ENCODE data around the gene MACF1.
"Not testable (repeated sequence)": the region's sequence is repeated elsewhere in the genome, so short reads cannot be mapped to it uniquely, and the experiment has no call there.

MACF1 gene, protein sequence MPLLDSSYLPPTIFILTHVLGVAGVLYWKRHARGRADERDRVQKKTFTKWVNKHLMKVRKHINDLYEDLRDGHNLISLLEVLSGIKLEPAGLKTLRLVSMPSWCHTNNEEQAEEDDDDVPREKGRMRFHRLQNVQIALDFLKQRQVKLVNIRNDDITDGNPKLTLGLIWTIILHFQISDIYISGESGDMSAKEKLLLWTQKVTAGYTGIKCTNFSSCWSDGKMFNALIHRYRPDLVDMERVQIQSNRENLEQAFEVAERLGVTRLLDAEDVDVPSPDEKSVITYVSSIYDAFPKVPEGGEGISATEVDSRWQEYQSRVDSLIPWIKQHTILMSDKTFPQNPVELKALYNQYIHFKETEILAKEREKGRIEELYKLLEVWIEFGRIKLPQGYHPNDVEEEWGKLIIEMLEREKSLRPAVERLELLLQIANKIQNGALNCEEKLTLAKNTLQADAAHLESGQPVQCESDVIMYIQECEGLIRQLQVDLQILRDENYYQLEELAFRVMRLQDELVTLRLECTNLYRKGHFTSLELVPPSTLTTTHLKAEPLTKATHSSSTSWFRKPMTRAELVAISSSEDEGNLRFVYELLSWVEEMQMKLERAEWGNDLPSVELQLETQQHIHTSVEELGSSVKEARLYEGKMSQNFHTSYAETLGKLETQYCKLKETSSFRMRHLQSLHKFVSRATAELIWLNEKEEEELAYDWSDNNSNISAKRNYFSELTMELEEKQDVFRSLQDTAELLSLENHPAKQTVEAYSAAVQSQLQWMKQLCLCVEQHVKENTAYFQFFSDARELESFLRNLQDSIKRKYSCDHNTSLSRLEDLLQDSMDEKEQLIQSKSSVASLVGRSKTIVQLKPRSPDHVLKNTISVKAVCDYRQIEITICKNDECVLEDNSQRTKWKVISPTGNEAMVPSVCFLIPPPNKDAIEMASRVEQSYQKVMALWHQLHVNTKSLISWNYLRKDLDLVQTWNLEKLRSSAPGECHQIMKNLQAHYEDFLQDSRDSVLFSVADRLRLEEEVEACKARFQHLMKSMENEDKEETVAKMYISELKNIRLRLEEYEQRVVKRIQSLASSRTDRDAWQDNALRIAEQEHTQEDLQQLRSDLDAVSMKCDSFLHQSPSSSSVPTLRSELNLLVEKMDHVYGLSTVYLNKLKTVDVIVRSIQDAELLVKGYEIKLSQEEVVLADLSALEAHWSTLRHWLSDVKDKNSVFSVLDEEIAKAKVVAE (N-terminal part only)

DNA sequence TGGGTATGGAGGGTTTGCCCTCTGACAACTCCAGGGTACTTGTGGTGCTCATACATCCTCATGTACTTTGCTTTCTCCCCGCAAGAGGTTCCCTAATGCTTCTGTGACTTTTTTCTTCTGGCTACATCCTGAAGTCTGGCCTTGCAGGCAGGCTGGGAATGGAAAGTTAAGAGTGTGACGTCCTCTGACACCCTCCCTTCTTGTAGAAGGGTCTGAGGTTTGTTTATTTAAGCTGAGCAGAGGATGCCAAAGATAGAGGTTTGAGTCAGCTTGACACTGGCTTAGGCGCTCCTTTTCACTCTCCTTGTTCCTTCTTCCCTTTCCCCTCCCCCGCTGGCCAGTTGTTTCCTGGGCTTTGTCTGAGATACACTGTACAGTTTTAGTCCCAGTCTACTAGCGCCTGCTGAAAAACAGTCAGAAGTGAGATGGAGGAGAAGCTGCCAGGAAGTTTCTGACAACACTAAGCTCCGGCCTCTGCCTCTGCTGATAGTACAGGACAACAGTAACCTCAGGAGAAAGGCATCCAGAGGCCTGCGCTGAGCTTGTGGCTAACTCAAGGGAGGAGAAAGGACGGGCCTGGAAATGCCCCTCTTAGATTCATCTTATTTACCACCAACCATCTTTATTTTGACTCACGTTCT lies at the start of gene MACF1:
Gene MACF1 (plus strand): TSS at position 255 of the 641 bp plus-strand sequence. CDS start 328 bp downstream, at position 583.
- DNase-seq, result peak; percentile 34 to 54

DNA sequence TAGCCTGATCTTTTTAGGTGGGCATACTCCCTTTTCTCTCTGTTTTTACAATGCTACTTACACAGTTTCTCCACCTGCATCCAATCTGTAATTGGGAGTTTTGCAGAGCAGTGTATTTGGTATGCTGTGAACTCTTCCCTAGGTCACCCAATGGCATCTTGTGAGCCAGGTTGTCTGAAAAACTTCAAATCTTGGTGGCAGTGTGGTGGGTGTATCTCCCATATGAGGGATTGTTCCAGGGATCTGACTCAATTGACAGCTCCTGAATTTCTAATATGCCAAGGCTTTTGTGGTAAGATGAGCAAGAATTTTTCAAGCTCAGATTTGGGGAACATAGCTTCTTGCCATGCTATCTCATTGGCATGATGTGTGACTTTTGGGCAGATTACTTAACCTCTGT lies 47.2 kb upstream of the MACF1 start:
- no peak for DNase-seq

DNA sequence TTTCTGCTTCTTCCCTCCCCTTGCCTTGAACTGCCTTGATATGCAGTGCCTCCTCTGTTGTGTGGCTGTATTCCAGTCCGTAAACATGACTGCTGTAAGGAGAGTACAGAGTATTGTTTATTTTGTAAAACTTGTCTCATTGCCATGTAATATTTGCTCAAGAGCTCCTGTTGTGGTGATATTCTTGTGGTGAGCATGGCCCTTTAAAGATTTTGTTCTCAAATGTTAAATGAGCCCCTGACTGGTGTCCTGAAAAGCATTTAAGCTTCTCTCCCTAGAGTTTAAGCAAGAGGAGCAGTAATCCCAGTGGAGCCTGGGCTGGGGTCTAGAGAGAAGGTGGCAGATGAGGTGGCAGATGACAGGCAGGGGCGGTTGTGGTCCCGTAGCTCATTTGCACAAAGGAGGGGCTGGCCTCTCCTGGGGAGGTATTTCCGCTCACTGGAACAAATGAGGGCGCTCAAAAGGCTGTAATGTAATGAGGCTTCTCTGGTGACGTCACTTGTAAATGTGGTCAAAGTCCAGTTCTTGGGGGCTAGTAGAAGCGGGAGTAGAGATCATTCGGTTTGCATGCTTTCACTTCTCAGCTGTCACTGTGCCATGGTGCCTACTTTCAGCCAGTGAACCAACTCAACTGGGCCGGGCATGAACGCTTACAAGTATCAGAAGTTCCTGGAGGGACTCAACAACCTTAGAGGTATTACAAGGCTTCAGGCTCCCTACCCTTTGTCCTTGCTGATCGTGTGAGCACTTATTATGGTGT lies 46.0 kb upstream of the MACF1 start:
- no peak for DNase-seq

DNA sequence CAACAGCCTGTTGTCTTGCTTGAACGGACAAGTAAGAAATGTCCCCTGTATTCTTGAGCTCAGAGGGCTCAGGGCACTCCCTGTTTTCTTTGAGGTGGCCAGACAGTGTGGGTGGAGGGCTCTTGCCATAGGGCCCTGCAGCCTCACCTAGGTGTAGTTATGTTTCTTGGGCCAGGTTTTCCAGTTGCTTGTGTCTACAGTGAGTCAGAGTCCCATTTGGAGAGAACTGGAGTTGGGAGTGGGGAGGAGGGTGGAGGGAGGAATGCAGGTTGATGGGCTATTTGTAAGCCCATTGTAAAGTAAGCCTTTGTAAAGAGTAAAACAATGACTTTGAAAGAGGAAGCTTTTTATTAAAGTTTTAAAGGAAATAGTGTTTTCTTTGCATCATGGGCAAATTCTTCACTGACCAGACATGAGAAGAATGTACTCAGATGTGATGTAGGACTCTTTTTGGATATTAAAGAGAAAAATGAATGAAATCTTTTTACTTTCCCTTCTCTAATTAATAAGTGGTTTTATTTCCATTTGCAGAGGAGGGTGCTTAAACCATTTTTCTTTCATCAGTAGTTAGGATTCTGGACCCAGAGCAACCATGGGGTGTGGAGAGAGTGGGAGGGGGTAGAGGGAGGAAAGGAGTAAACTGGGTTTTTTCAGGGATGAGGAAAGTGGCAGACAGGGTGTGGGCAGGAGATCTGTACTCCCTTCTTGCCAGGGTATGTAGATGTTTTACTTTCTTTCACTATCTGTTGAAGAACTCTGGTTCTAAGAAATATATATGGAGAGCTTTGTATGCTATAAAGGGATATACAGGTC lies 45.1 kb upstream of the MACF1 start:
- DNase-seq, result no peak

DNA sequence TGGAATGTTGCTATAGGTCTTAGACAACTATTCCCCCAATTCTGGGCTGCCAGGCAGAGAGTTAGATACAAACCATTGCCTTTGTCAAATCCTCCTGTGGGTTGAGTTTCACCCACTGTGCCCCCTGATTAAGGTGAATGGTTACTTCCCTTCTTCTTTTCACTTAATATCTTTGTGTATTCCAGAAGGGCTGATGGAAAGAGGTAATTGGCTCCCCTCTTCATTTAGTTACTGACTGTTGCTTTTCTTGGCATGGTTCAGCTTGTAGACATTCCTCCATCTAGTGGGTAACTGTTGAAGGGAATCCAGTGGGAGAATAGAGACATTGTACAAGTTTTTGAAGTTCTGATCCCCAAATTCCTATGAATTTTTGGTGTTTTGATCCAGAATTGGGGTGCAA lies 43.8 kb upstream of the MACF1 start:
- no peak for DNase-seq

DNA sequence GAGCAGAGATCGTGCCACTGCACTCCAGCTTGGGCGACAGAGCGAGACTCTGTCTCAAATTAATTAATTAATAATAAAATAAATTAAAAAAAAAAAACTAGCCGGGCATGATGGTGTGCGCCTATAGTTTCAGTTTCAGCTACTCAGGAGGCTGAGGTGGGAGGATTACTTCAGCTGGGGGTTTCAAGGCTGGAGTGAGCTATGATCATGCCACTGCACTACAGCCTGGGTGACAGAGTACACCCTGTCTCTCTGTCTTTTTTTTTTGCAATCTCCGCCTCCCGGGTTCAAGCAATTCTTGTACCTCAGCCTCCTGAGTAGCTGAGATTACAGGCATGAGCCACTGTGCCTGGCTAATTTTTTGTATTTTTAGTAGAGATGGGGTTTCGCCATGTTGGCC lies 42.7 kb upstream of the MACF1 start:
- not testable (repeated sequence) for DNase-seq

DNA sequence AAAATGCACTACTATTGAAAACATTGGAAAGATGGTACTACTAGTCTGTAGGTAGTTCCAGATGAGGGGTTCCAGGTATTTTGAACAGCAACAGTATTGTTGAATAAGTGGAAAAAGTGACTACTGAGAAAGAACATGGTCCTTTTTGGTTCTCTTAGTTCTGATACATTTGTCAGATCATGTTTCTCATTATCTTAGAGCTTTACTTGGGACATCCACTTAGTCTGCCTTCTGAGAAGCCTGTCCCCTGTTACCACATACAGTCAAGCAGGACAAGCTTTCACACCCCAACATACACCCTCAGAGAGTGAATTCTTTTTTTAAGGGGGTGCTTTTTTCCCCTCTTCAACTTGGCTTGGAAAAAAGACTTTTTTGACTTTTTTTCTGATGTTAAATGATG lies 41.0 kb upstream of the MACF1 start:
- no peak for DNase-seq

DNA sequence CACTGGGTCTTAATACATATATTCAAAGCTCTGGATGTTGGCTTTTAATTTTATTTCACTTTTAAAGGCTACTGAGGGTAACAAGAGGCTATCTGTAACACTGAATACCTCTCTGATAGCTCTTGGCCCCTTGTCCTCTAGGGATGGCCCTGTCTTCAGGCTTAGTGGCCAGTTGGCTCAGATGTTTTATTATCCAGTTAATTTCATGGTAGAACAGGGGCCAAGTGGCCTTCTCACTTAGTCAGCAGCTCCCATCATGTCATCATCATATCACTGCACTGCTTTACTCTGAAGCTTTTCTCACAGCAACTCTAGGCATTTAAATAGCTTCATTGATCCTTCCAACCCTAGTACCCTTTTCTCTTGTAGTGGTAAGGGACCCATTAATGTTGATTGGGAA lies 40.2 kb upstream of the MACF1 start:
- no peak for DNase-seq

DNA sequence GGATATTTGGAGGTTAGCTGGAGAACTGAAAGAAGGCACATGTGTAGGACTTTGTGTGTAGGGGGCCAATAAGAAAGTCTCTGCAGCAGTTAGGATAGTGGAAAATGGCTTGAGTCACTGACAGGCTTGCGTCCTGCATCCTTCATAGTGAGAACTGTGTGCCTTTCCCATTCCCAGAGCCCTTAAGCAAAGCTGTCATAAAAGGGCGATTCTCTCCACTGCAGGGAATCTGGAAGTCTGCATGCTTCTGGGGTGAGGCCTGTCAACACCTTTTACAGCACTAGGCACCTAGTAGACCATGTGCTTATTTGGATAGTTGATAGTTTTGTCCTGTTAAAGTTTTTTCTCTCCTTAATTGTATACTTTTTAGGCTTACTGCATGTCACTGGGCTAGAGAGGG lies 39.4 kb upstream of the MACF1 start:
- DNase-seq, result no peak

DNA sequence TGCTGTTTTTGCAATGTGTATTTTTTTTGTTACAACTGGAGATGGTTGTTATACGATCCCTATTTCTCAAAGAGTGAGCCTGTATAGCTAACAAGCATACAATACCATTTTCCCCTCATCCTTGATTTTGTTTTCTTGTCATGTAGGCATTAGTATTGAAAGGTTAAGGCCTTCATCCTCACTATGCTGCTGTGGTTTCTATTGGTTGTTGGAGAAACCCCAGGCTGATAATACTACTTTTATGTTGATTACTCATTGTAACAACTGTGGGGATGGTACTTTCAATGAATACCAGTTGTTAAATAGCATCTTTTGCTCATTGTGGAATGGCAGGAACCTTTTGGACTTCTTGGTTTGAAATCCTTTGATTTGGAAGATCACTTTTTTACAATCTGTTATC lies 39.0 kb upstream of the MACF1 start:
- DNase-seq, result no peak

DNA sequence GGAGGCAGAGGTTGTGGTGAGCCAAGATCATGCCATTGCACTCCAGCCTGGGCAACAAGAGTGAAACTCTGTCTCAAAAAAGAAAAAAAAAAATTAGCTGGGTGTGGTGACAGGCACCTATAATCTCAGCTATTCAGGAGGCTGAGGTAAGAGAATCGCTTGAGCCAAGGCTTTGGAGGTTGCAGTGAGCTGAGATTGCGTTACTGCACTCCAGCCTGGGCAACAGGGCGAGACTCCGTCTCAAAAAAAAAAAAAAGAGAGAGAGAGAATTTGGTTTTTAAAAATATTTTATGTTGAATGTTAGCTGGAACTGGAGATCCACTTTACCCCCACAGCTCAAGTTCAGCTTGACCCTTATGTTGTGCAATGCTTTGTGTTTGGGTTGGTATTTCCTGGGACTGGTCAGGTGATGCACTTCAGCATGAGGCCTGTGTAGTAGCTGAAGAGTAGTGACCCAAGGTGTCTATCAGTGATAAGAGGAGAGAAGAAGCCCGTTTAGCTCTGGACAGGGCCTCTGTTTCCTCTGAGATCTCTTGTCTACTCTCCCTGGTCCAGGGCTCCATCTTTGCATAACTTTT lies 36.8 kb upstream of the MACF1 start:
- no peak for DNase-seq

DNA sequence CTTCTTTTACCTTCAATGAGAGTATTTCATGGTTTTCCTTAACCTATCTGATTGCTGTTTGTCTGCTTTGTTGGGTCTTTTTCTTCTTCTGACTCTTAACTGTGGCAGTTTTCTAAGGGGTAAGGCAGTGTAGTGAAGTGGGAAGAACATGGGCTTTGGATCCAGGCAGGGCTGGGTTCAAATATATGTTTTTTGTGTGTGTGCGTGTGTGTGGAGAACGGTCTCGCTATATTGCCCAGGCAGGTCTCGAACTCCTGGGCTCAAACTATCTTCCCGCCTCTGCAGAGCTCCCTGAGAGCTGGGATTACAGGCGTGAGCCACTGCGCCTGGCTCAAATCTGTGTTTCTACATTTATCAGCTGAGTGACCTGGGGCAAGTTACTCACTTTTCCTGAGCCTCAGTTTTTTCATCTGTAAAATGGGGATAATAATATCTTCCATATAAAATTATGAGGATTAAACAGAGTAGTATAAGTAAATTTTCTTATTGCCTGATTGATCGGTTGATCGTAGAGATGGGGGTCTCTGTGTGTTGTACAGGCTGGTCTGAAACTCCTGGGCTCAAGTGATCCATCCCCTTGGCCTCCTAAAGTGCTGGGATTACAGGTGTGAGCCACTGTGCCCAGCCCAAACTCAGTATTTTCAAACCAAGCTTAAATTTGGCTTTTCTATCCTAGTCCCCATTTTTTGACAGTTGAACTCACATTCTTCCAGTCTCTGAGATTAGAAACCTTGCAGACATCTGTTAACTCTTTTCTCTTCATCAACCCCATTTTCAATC lies 36.0 kb upstream of the MACF1 start:
- DNase-seq, result no peak

DNA sequence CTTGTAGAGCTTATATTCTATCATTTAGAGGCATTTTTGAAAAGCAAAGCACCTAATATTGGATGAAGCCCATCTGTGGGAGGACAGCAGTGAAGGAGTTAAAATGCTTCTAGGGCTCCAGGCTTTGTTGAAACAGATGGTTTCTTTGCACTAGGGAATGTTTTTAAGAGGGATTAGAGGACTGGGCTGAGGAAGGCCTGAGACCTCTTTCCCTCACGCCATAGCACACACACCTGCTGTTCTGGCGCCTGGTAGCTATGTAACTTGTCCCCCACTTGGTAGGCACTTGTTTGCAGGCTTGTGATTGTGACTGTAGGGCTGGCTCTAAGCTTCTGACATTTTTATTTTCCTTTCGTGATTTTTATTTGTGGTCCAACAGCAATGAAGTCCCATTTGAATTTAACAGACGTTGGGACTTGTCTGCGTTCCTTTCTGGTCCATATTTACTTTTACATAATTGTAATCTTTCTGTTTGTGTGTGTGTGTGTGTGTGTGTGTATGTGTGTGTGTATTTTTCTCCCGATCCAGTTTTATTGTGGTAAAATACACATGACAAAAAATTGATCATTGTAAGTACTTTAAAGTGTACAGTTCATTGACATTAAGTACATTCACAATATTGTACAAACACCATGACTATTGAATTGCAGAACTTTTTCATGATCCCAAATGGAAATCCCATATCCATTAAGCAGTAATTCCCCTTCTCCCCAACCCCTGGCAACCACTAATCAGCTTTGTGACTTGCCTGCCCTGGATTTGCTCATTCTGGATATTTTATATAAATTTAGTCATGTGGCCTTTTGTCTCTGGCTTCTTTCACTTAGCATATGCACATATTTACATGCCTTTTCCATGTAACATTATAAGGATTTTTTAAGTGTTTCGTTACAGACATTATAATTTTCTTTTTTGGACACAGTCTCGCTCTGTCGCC lies 33.5 kb upstream of the MACF1 start:
- no peak for DNase-seq

DNA sequence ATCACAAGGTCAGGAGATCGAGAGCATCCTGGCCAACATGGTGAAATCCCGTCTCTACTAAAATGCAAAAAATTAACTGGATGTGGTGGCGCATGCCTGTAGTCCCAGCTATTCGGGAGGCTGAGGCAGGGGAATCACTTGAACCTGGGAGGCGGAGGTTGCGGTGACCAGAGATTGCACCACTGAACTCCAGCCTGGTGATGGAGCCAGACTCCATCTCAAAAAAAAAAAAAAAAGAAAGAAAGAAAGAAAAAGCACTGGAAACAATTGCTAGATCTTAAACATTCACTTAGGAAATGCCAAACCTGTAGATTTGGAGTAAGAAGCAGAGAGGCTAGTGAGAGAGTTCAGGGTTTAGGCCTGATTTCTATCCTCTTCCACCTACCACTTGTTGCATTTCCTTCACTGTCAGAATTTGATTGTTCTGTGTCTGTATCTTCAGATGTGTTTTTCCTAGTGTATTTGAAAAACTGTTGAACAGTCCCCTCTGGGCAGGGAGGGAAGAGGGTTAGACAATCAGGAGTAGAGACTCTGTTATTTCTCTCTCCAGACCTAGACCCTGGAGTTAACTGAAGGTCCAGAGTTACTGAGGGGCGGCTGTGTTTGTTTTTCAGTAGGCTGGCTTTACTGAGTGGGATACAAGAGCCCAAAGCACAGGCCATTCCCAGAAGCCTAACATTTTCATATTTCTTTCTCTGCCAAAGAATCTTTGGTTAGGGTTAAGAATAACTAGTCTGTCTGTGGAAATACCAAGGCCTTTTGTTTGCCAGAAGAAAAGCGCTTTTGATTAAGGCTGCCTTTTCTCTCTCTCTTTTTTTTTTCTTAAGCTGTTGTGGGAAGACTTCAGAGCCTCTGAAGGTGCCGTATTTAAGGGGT lies 31.1 kb upstream of the MACF1 start:
- DNase-seq, result no peak

DNA sequence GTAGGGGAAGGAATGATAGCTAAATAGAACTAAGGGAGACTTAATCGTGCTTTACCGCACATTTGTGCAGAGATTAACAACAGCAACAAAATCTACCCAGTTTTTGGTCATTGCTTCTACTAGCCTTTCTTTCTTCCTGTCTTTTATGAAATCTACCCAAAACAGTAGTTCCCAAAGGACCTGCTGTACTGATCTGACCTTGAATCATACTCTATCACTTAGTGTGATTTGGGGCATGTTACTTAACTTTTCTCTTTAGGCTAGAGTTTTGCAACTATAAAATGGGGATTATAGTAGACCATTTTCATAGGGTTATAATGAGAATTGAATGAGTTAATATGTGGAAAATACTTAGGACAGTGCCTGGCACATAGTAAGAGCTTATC lies 30.5 kb upstream of the MACF1 start:
- no peak for DNase-seq

DNA sequence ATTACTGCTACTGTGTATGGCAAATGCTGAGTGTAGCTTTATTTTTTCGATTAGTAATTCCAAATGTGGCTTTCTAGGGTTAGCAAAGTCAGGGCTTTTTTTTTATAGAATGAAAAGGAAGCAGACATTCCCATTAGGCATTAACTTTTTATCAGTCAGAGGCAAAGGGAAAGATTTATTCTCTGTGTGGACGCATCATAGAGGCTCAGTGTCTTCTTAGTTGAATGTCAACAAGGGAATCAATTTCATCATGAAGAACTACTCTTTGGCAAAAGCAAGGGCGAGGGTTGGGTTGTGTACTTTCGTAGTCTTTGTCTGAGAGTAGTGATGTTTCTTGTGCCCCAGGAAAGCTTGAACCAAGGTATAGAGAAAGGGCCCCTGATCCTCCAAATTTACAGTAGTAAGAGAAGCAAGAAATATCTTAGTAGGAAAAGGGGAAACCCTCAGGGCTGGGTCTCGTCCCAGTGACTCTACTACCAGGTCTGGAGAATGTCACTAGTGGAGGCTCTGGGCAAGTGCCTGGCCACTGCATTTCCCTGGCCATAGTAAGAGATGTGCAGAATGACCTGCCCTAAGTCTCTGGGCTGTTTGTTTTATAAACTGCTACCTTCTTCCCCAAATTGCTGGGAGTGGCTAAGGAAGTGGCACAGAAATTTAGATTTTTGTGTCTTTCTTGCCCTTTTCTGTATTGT lies 30.0 kb upstream of the MACF1 start:
- no peak for DNase-seq

DNA sequence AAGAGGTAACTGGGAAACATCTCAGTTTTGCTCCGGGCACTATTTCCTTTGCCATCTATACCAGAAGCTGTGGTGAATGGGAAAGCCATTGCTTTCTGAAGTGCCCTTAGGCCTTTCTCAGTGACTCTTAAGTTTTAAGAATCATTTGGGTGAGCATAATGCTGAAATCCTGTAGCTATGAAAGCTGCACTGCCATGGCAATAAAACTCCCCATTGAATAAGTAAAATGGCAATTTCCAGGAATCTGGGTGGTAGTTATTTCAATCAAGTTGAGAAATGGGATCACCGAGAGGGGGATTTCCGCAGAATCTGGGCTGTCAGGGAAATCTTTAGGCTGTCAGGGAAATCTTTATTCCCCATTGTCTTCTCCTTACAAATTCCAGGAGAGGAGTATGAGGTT lies 26.8 kb upstream of the MACF1 start:
- DNase-seq, result no peak
